ENCODE results near the gene MEAF6.
"Not testable (repeated sequence)": the region's sequence is repeated elsewhere in the genome, so short reads cannot be mapped to it uniquely, and the experiment has no call there.

MEAF6 gene

GRCh38 chr1:37514350-37515184 is at the start of gene MEAF6:
Gene MEAF6, minus strand, starts transcription at chr1:37514766. Its CDS starts 20 bp downstream, at chr1:37514746.
- DNase-seq = peak; percentile 16

- DNase-seq = no peak
Observed at GRCh38 chr1:37562984-37563383, 48.4 kb upstream of the MEAF6 start.

GRCh38 chr1:37561133-37562132 is 46.9 kb upstream of the MEAF6 start:
- no peak for DNase-seq

GRCh38 chr1:37560401-37561132 is 46.0 kb upstream of the MEAF6 start:
- DNase-seq = no peak

GRCh38 chr1:37559957-37560379 is 45.4 kb upstream of the MEAF6 start:
- DNase-seq = not testable (repeated sequence)

DNA sequence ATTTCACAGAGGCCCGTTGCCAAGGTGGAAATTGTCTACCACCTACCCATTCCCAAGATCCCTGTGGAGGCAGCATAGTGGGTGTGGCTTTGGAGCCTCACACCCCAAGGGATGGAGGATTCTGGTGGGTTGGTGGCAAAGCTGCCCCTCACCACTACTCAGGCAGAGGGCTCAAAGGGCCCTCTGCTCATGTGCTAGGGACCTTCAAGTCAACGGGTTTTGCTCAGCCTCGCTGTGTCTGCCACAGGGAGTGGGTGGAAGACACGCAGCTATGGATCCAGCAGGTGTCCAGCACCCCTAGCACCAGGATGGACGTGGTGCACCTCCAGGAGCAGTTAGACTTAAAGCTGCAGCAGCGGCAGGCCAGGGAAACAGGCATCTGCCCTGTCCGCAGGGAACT is 44.5 kb upstream of the MEAF6 start:
- DNase-seq = no peak

DNA sequence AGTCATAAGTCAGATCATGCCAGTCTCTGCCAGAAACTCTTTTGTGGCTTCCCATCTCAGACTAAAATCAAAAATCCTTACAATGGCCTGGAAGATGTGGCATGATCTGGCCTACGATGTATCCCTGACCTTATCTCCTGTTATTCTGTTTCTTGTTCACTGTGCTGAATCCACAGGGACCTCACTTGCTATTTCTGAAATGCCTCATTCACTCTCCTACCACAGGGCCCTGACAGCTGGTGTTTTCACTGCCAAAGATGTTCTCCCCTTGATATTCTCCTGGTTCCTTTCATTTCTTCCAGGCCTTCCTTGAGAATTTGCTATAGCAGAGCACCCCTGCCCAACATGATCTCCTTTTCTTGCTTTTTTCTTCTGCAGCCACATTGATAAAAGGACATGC is 43.8 kb upstream of the MEAF6 start:
- DNase-seq = no peak

- DNase-seq = no peak
Observed at GRCh38 chr1:37557402-37557801, 42.8 kb upstream of the MEAF6 start.

GRCh38 chr1:37556712-37557196 is 42.2 kb upstream of the MEAF6 start, which contains the start of gene DNALI1:
Gene DNALI1, plus strand, starts transcription at chr1:37556940. Its CDS starts 55 bp downstream, at chr1:37556995.
- DNase-seq = no peak

- peak; percentile 79 for DNase-seq
Observed at GRCh38 chr1:37553927-37554808, 39.6 kb upstream of the MEAF6 start, which contains the start of gene SNIP1. Gene SNIP1, minus strand, starts transcription at chr1:37554293. Its CDS starts 64 bp downstream, at chr1:37554229.

GRCh38 chr1:37553598-37553926 is 39.0 kb upstream of the MEAF6 start:
- DNase-seq = no peak

DNA sequence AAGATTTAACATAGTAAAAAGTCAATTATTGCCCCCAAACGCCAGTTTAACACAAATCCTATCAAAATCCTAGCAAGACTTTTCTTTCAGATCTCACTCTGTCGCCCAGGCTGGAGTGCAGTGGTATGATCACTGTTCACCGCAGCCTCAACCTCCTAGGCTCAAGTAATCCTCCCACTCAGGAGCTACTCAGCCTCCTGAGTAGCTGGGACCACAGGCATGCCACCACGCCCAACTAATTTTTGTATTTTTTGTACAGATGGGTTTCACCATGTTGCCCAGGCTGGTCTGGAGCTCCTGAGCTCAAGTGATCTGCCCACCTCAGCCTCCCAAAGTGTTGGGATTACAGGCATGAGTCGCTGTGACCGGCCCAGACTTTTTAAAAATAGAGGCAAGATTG is 34.8 kb upstream of the MEAF6 start:
- DNase-seq = no peak

DNA sequence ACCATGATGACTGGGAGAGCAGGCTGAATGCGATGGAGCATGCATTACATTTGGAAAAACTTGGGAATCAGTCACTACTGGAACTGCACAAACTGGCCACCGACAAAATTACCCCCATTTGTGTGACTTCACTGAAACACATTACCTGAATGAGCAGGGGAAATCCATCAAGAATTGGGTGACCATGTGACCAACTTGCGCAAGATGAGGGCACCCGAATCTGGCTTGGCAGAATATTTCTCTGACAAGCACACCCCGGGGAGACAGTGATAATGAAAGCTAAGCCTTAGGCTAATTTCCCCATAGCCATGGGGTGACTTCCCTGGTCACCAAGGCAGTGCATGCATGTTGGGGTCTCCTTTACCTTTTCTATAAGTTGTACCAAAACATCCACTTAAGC is 30.5 kb upstream of the MEAF6 start:
- no peak for DNase-seq

DNA sequence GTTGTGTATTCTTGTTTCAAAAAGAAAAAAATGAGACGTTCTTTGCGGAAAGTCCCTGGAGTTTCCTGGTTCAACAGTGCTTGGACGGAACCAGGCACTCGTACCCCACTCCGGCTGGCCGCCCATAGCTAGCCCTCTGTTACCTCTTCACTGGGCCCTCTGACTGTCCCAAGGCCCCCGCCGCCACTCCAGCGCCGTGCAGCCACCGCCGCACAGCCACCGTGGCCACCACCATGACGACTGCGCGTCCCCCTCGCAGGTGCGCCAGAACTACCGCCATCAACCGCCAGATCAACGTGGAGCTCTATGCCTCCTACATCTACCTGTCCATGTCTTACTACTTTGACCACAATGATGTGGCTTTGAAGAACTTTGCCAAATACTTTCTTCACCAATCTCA is 30.0 kb upstream of the MEAF6 start:
- DNase-seq = no peak

DNA sequence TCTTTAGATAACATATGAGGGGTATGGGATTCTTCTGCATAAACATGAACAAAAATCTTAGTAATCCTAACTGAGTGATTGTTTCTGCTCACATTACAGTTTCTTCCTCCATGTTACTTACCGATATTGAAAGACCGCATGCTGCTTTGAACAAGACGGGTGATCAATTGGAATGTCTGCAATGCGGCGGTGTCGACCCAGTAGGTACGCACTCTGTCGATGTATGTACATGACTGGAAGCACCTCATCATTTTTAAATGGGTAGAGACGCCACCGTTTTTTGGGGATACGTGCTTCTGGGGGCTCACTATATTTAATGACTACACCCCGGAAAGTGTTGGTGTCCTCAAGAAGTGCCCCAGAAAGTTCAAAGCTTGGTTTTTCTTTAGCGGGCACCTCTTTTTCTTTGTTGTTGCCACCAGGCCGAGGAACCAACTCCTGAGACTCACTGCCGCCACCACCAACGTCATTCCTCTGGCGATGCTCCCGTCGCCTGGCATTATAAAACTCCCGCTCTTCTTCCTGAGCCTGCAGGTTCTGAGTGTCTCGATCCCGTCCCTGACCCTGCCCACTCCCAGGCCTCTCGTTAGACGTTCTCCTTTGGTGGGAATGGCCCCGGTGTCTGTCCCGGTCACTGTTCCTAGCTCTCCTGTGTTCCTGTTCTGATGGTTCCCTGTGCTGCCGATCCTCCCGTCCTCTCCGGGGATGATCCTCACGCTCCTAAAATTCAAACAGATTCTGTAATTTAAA is 25.6 kb upstream of the MEAF6 start:
- no peak for DNase-seq

GRCh38 chr1:37539154-37539553 is 24.6 kb upstream of the MEAF6 start:
- DNase-seq = not testable (repeated sequence)

DNA sequence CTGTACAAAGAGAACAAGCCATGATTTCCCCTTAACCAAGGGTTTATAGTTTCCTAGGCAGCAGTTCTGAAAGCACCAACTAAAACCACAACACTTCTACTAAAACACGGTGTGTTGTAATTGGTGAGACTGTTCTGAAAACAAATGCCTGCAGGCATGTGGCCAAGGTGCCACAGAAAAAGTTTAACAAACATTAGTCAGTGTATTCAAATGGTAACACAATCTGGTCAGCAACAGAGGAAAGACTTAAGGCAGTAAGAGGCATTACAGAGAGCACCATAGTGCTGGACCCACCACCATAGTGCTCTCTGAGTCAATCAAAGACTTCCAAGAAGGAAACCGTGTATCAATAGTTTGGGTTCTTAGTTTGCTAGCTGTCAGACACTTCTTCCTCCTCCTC is 22.8 kb upstream of the MEAF6 start:
- no peak for DNase-seq

DNA sequence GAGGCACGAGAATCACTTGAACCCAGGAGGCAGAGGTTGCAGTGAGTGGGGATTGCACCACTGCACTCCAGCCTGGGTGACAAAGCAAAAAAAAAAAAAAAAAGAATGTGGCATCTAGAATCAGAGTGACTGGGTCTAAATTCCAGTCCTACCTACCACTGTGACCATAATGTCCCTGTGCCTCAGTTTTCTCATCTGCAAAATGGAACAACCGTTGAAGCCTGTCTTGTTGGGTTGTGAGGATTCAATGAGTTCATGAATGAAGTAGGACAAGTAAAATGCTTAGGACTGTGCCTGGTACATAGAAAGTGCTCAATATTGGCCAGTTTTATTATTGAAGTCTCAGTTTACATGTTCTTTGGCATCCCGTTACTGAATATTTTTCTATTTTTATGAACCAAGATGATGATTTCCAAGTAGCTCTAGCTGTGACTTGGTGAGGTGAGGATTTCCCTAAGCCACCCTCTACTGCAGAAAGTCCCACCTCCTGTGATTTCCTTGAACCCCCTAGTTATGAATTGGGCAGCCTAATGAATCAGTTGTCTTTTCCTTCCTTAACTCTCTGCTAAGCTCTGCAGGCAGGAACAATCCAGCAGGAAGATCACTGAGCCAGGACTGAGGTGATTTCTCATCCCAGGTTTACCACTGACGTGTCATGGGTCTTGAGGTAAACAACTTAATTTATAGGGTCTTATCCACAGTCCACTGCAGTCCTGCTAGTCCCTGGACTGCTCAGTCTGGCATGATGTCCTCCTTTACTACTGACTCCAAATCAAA is 18.9 kb upstream of the MEAF6 start:
- DNase-seq = no peak

GRCh38 chr1:37532418-37533156 is 18.0 kb upstream of the MEAF6 start:
- DNase-seq = not testable (repeated sequence)

Measured in NCI-H1694 (cell line).